GM18520 (cell line): ENCODE data around the gene HNRNPH1.

Experiments used
- ATAC-seq: cut with Tn5 transposase; IDR thresholded peaks from one replicate; pipeline ENCODE4 v1.9.1; 2021; ENCODE audit not compliant: unreplicated experiment

Gene HNRNPH1

GRCh38 chr5:179623906-179624741, 653 bp upstream of the HNRNPH1 start:
- ATAC-seq = no peak

GRCh38 chr5:179621551-179622214, 1.8 kb downstream of the HNRNPH1 start:
- no peak for ATAC-seq

- no peak for ATAC-seq
These were observed 2.6 kb downstream of the HNRNPH1 start for GRCh38 chr5:179620703-179621350.

GRCh38 chr5:179620293-179620692, 3.2 kb downstream of the HNRNPH1 start:
- ATAC-seq = no peak

- ATAC-seq = no peak
These were observed 3.7 kb downstream of the HNRNPH1 start for GRCh38 chr5:179619776-179620175.

GRCh38 chr5:179618923-179619554, 4.4 kb downstream of the HNRNPH1 start:
- no peak for ATAC-seq

GRCh38 chr5:179617930-179618329, 5.5 kb downstream of the HNRNPH1 start:
- ATAC-seq = no peak

- ATAC-seq = no peak
These were observed 7.4 kb downstream of the HNRNPH1 start for GRCh38 chr5:179616002-179616594.

- ATAC-seq = no peak
These were observed 8.3 kb downstream of the HNRNPH1 start for GRCh38 chr5:179615203-179615602.

- no peak for ATAC-seq
These were observed 8.7 kb downstream of the HNRNPH1 start for GRCh38 chr5:179614745-179615144.

- no peak for ATAC-seq
These were observed 9.9 kb downstream of the HNRNPH1 start for GRCh38 chr5:179613460-179614071.

- no peak for ATAC-seq
These were observed 10.7 kb downstream of the HNRNPH1 start for GRCh38 chr5:179612577-179613459.

- no peak for ATAC-seq
These were observed 12.6 kb downstream of the HNRNPH1 start for GRCh38 chr5:179610903-179611265.

- no peak for ATAC-seq
These were observed 13.2 kb downstream of the HNRNPH1 start for GRCh38 chr5:179610109-179610902.

- ATAC-seq = no peak
These were observed 13.7 kb downstream of the HNRNPH1 start for GRCh38 chr5:179609834-179610108.

- ATAC-seq = no peak
These were observed 15.3 kb downstream of the HNRNPH1 start for GRCh38 chr5:179608131-179608581.

GRCh38 chr5:179607160-179607931, 16.1 kb downstream of the HNRNPH1 start:
- no peak for ATAC-seq

GRCh38 chr5:179606910-179607159, 16.6 kb downstream of the HNRNPH1 start:
- no peak for ATAC-seq
